22Rv1 (cell line): ENCODE results near the gene CLEC16A.

Source experiments
- CTCF ChIP-seq: fragments of 450-650 bp; IDR thresholded peaks from 2 replicates; pipeline ENCODE4 v1.5.1; 2017; ENCODE audit warnings: mild to moderate bottlenecking
- ZFX ChIP-seq: fragments of 450-650 bp; IDR thresholded peaks from 2 replicates; pipeline ENCODE4 v1.6.1; 2017; ENCODE audit warnings: antibody characterized with exemption, borderline replicate concordance

GRCh38 chr16:11167581-11167980, 223.2 kb downstream of the CLEC16A start:
- TF ChIP-seq CTCF (no peak), ZFX (no peak)
